ENCODE data around the gene ZBTB16.

- no peak for TF ChIP-seq POLR2A (IDR thresholded peaks at IDR 0.05)
- TF ChIP-seq CTCF (IDR thresholded peaks at IDR 0.05), result peak in 1 of 6 experiments; percentile 7
Measured at GRCh38 chr11:114253771-114254170, 194.3 kb downstream of the ZBTB16 start.

Measured in esophagus squamous epithelium (tissue), 4 donors.